Endothelial cell of umbilical vein (primary cell): ENCODE results near the gene FGF22.

Experiments
- CTCF ChIP-seq, 2 donors: IDR thresholded peaks; 1 replicate in 1 of 2; 2 replicates in 1 of 2; pipeline ENCODE4 v1.5.1; 2011; ENCODE audit warnings: low read length in 2 of 2, mild to moderate bottlenecking in 2 of 2, moderate library complexity in 2 of 2, control low read depth in 1 of 2, inconsistent platforms in 1 of 2, low read depth in 1 of 2; ENCODE audit not compliant: insufficient read depth in 1 of 2; ENCODE audit errors: extremely low read depth in 1 of 2
- EZH2 ChIP-seq: IDR thresholded peaks from 2 replicates; pipeline ENCODE4 v1.6.1; 2012; ENCODE audit warnings: borderline replicate concordance, low read depth, mild to moderate bottlenecking, moderate library complexity, low read length, inconsistent platforms; ENCODE audit not compliant: severe bottlenecking
- FOS ChIP-seq: IDR thresholded peaks from 2 replicates; pipeline ENCODE4 v1.6.1; 2011; ENCODE audit warnings: mild to moderate bottlenecking, low read length, moderate library complexity, borderline replicate concordance; ENCODE audit not compliant: insufficient read depth
- GATA2 ChIP-seq: IDR thresholded peaks from 2 replicates; pipeline ENCODE4 v1.7.0; 2011; ENCODE audit warnings: low read depth, mild to moderate bottlenecking, moderate library complexity, mixed read lengths, low read length; ENCODE audit not compliant: insufficient read length, insufficient read depth
- JUN ChIP-seq: IDR thresholded peaks from 2 replicates; pipeline ENCODE4 v1.6.1; 2011; ENCODE audit warnings: borderline replicate concordance, low read depth; ENCODE audit not compliant: insufficient read length, insufficient read depth
- MAX ChIP-seq: IDR thresholded peaks from 2 replicates; pipeline ENCODE4 v1.6.1; 2011; ENCODE audit not compliant: insufficient read depth, insufficient read length
- POLR2A ChIP-seq: IDR thresholded peaks from 2 replicates; pipeline ENCODE4 v1.6.1; 2012; ENCODE audit warnings: low read depth, mild to moderate bottlenecking, control low read depth, low read length
- POLR2AphosphoS5 ChIP-seq: IDR thresholded peaks from 2 replicates; pipeline ENCODE4 v1.6.1; 2012; ENCODE audit warnings: low read depth, mild to moderate bottlenecking, control low read depth, low read length, moderate library complexity; ENCODE audit not compliant: insufficient read depth

- TF ChIP-seq CTCF (IDR thresholded peaks at IDR 0.05; ENCODE audit: extremely low read depth in 1 of 2, insufficient read depth in 1 of 2, low read depth in 1 of 2, low read length in 2 of 2) (no peak), MAX (no peak), POLR2A (no peak), EZH2 (no peak), POLR2AphosphoS5 (no peak), GATA2 (no peak), JUN (no peak), FOS (no peak)
Observed at GRCh38 chr19:593505-593904, 46.2 kb upstream of the FGF22 start.
